ENCODE data around the gene PSMF1.

DNA sequence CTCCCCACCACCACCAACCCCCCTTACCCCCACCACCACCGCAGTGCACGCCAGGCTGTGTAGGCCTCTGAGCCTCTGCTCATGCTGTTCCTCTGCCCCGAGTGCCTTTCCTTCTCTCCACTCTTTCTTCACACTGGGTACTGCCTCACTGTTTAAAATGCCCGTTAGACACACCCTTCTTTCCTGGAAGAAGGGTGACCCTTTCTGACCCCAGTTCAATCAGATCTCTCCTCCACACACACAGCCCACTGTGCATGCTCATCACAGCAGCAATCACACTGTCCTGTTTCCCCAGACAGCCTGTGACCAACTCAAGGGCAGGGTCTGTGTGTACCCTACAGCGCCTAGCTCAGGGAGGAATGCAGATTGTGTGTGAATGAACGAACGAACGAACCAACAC is 56.4 kb downstream of the PSMF1 start:
- no peak for TF ChIP-seq EZH2 (IDR thresholded peaks at IDR 0.05; ENCODE audit: borderline replicate concordance, low read depth, low read length, severe bottlenecking)
- TF ChIP-seq POLR2A (IDR thresholded peaks at IDR 0.05; ENCODE audit: low read depth, low read length), result no peak
- TF ChIP-seq, protein P1, sequence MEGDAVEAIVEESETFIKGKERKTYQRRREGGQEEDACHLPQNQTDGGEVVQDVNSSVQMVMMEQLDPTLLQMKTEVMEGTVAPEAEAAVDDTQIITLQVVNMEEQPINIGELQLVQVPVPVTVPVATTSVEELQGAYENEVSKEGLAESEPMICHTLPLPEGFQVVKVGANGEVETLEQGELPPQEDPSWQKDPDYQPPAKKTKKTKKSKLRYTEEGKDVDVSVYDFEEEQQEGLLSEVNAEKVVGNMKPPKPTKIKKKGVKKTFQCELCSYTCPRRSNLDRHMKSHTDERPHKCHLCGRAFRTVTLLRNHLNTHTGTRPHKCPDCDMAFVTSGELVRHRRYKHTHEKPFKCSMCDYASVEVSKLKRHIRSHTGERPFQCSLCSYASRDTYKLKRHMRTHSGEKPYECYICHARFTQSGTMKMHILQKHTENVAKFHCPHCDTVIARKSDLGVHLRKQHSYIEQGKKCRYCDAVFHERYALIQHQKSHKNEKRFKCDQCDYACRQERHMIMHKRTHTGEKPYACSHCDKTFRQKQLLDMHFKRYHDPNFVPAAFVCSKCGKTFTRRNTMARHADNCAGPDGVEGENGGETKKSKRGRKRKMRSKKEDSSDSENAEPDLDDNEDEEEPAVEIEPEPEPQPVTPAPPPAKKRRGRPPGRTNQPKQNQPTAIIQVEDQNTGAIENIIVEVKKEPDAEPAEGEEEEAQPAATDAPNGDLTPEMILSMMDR (IDR thresholded peaks at IDR 0.05; ENCODE audit: extremely low read depth in 1 of 2, insufficient read depth in 1 of 2, low read depth in 1 of 2, low read length in 2 of 2), result no peak

Measured in endothelial cell of umbilical vein (primary cell).